Coronary artery (tissue), 2 donors: ENCODE measurements around the gene ZFYVE9.

Experiments
- DNase-seq: peaks from one replicate; pipeline ENCODE4 v3.0.0-alpha.2; 2017; ENCODE audit warnings: low spot score
- H3K27ac ChIP-seq, 2 donors: fragments of 200-600 bp; sonication (generic); one replicate each; pipeline ENCODE4 v1.5.1; 2016 to 2019
- H3K4me3 ChIP-seq: fragments of 200-600 bp; sonication (generic); 2 replicates; pipeline ENCODE4 v1.5.1; 2016; ENCODE audit warnings: mild to moderate bottlenecking, moderate library complexity
- CTCF ChIP-seq: fragments of 200-600 bp; sonication (generic); IDR thresholded peaks from one replicate; pipeline ENCODE4 v1.5.1; 2019; ENCODE audit warnings: antibody characterized with exemption

Gene ZFYVE9

GRCh38 chr1:52343979-52344378 is 202.1 kb downstream of the ZFYVE9 start:
- TF ChIP-seq CTCF: no peak

GRCh38 chr1:52345252-52345651 is 203.4 kb downstream of the ZFYVE9 start:
- H3K4me3 ChIP-seq: no peak overlapping the region
- no peak overlapping the region for H3K27ac ChIP-seq
- DNase-seq: no peak
- TF ChIP-seq CTCF: no peak

More at GRCh38 chr1:52343979-52344378, 202.1 kb downstream of the ZFYVE9 start:
- Histone ChIP-seq H3K27ac (no peak overlapping the region), H3K4me3 (no peak overlapping the region)
- no peak for DNase-seq

- DNase-seq: no peak
- no peak for TF ChIP-seq CTCF
- H3K27ac ChIP-seq: no peak overlapping the region
- H3K4me3 ChIP-seq: no peak overlapping the region
Measured at GRCh38 chr1:52346653-52347052, 204.8 kb downstream of the ZFYVE9 start.

GRCh38 chr1:52348704-52349300 is 206.9 kb downstream of the ZFYVE9 start:
- Histone ChIP-seq H3K27ac (no peak overlapping the region), H3K4me3 (no peak overlapping the region)
- DNase-seq: no peak

GRCh38 chr1:52352690-52353089 is 210.8 kb downstream of the ZFYVE9 start:
- DNase-seq: no peak
- no peak for TF ChIP-seq CTCF
- no peak overlapping the region for H3K27ac ChIP-seq
- no peak overlapping the region for H3K4me3 ChIP-seq

More at GRCh38 chr1:52348704-52349300, 206.9 kb downstream of the ZFYVE9 start:
- no peak for TF ChIP-seq CTCF

GRCh38 chr1:52355436-52355835 is 213.5 kb downstream of the ZFYVE9 start:
- no peak overlapping the region for H3K27ac ChIP-seq
- no peak overlapping the region for H3K4me3 ChIP-seq
- DNase-seq: no peak
- no peak for TF ChIP-seq CTCF

- no peak for DNase-seq
- H3K27ac ChIP-seq: no peak overlapping the region
- H3K4me3 ChIP-seq: no peak overlapping the region
- TF ChIP-seq CTCF: no peak
Measured at GRCh38 chr1:52355847-52356505, 214.1 kb downstream of the ZFYVE9 start.
